PFSK-1 (cell line): ENCODE measurements around the gene F7.

Source experiments
- FOXP2 ChIP-seq: optimal IDR thresholded peaks from 2 replicates; pipeline ENCODE3; 2011; ENCODE audit warnings: borderline replicate concordance, control low read depth, inconsistent platforms; ENCODE audit not compliant: insufficient read depth; ENCODE audit errors: extremely low read length, extremely low read depth
- POLR2AphosphoS5 ChIP-seq: IDR thresholded peaks from 2 replicates; pipeline ENCODE4 v1.6.1; 2012; ENCODE audit warnings: low read depth, mild to moderate bottlenecking, control low read depth, low read length, moderate library complexity
- REST ChIP-seq, 2 experiments: IDR thresholded peaks; 2 replicates each; pipeline versions ENCODE4 v1.6.1 to v1.8.0; 2011 to 2012; ENCODE audit warnings: low read depth in 2 of 2, low read length in 2 of 2, control low read depth in 1 of 2, inconsistent platforms in 1 of 2, mild to moderate bottlenecking in 1 of 2, moderate library complexity in 1 of 2; ENCODE audit not compliant: insufficient read depth in 1 of 2
- SIN3A ChIP-seq: IDR thresholded peaks from 2 replicates; pipeline ENCODE4 v1.6.1; 2012; ENCODE audit warnings: mild to moderate bottlenecking, low read length, moderate library complexity, borderline replicate concordance; ENCODE audit not compliant: insufficient read depth
- TAF1 ChIP-seq: IDR thresholded peaks from 2 replicates; pipeline ENCODE4 v1.6.1; 2012; ENCODE audit warnings: low read length, control low read depth, borderline replicate concordance; ENCODE audit not compliant: insufficient read depth

- TF ChIP-seq POLR2AphosphoS5, result no peak
- TF ChIP-seq TAF1, result no peak
- no peak for TF ChIP-seq REST (IDR thresholded peaks at IDR 0.05; ENCODE audit: insufficient read depth in 1 of 2, low read depth in 2 of 2, low read length in 2 of 2)
- TF ChIP-seq SIN3A, result no peak
- no peak for TF ChIP-seq FOXP2
These were observed 13.5 kb upstream of the F7 start for GRCh38 chr13:113091891-113092775.
